ENCODE data around the gene TNFAIP8L3. TPM values are rescaled to one million over a fixed set of nuclear protein-coding genes. Genes with fewer than 3 reads are reported as not detected.
A peak's percentile ranks its signal among the peaks of the same experiment; 100 is the strongest.

TNFAIP8L3 gene
- total and polyA plus RNA-seq, 4 donors, result 0.44 to 4.9 (median 1.3) TPM

- Histone ChIP-seq H3K27me3 (ENCODE audit: control insufficient read depth in 4 of 4, insufficient read depth in 4 of 4, low read length in 3 of 4) (no peaks in the 10 kb centered on the region), H3K9me3 (ENCODE audit: control insufficient read depth in 4 of 4, low read length in 3 of 4) (no peaks in the 10 kb centered on the region), H3K4me3 (ENCODE audit: low read depth in 1 of 3, low read length in 3 of 3) (no peak overlapping the region), H3K27ac (ENCODE audit: low read depth in 1 of 2, low read length in 2 of 2) (no peak overlapping the region), H3K9ac (ENCODE audit: low read depth in 1 of 2, low read length in 2 of 2) (no peak overlapping the region), H3K36me3 (ENCODE audit: control insufficient read depth in 4 of 4, insufficient read depth in 3 of 4, low read depth in 1 of 4, low read length in 3 of 4) (no peaks in the 10 kb centered on the region), H3K4me1 (ENCODE audit: control insufficient read depth in 4 of 4, insufficient read depth in 4 of 4, low read length in 3 of 4) (peaks cover 8 to 23% (median 16%) of the 10 kb centered on the region in 4 donors)
- WGBS, result 46% methylated on average over 2 of the region's 2 CpGs
- DNase-seq (ENCODE audit: low spot score), result no peak
- TF ChIP-seq RAD21 (IDR thresholded peaks at IDR 0.05) (no peak), ATF3 (IDR thresholded peaks at IDR 0.05) (no peak), NR2F2 (IDR thresholded peaks at IDR 0.05) (no peak), RXRA (IDR thresholded peaks at IDR 0.05) (peak in 1 of 2 donors; percentile 53), FOXA2 (IDR thresholded peaks at IDR 0.05) (no peak), HNF4A (conservative IDR thresholded peaks at IDR 0.05) (peak in 1 of 2 donors; percentile 26), TAF1 (conservative IDR thresholded peaks at IDR 0.05) (no peak), SP1 (IDR thresholded peaks at IDR 0.05) (no peak), ZBTB33 (IDR thresholded peaks at IDR 0.05) (no peak), GABPA (IDR thresholded peaks at IDR 0.05 in 1 of 2, conservative IDR thresholded peaks at IDR 0.05 in 1 of 2) (no peak), HNF4G (IDR thresholded peaks at IDR 0.05) (no peak), JUND (IDR thresholded peaks at IDR 0.05) (no peak)
These were observed 48.7 kb downstream of the TNFAIP8L3 start for GRCh38 chr15:51046016-51046415.

GRCh38 chr15:51044037-51044727 lies 50.5 kb downstream of the TNFAIP8L3 start:
- peaks cover 8 to 23% (median 16%) of the 10 kb centered on the region in 4 donors for H3K4me1 ChIP-seq (ENCODE audit: control insufficient read depth in 4 of 4, insufficient read depth in 4 of 4, low read length in 3 of 4)
- no peak overlapping the region for H3K4me3 ChIP-seq (ENCODE audit: low read depth in 1 of 3, low read length in 3 of 3)
- no peak overlapping the region for H3K27ac ChIP-seq (ENCODE audit: low read depth in 1 of 2, low read length in 2 of 2)
- H3K9me3 ChIP-seq (ENCODE audit: control insufficient read depth in 4 of 4, low read length in 3 of 4), result no peaks in the 10 kb centered on the region
- 77% methylated on average over 4 of the region's 4 CpGs for WGBS
- no peak for DNase-seq (ENCODE audit: low spot score)
- no peak overlapping the region for H3K9ac ChIP-seq (ENCODE audit: low read depth in 1 of 2, low read length in 2 of 2)
- TF ChIP-seq FOXA2 (IDR thresholded peaks at IDR 0.05), result no peak
- TF ChIP-seq HNF4G (IDR thresholded peaks at IDR 0.05), result no peak
- no peak for TF ChIP-seq TAF1 (conservative IDR thresholded peaks at IDR 0.05)
- no peaks in the 10 kb centered on the region for H3K27me3 ChIP-seq (ENCODE audit: control insufficient read depth in 4 of 4, insufficient read depth in 4 of 4, low read length in 3 of 4)
- H3K36me3 ChIP-seq (ENCODE audit: control insufficient read depth in 4 of 4, insufficient read depth in 3 of 4, low read depth in 1 of 4, low read length in 3 of 4), result no peaks in the 10 kb centered on the region

DNA sequence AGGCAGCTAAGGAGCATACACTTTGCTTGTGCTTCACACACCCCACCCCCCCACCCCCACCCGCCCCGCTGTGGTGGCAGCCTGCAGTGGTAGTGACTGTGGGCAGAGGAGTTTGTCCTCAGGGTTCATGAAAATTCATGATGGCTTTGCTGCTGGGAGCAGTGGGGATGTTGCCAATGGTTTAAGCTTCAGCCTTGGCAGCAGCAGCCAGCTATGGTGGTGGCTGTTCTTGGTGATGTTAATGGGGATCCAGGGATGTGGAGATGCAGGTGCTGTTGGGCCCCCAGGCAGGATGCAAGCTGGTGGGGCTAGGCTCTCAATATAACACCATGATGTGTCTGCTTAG lies 55.8 kb downstream of the TNFAIP8L3 start:
- no peak overlapping the region for H3K4me3 ChIP-seq (ENCODE audit: low read depth in 1 of 3, low read length in 3 of 3)
- DNase-seq (ENCODE audit: low spot score), result no peak
- WGBS, result 97% methylated on average over 2 of the region's 2 CpGs
- H3K9ac ChIP-seq (ENCODE audit: low read depth in 1 of 2, low read length in 2 of 2), result no peak overlapping the region
- H3K27me3 ChIP-seq (ENCODE audit: control insufficient read depth in 4 of 4, insufficient read depth in 4 of 4, low read length in 3 of 4), result no peaks in the 10 kb centered on the region
- H3K27ac ChIP-seq (ENCODE audit: low read depth in 1 of 2, low read length in 2 of 2), result no peak overlapping the region
- no peaks in the 10 kb centered on the region for H3K9me3 ChIP-seq (ENCODE audit: control insufficient read depth in 4 of 4, low read length in 3 of 4)
- H3K4me1 ChIP-seq (ENCODE audit: control insufficient read depth in 4 of 4, insufficient read depth in 4 of 4, low read length in 3 of 4), result no peaks in the 10 kb centered on the region
- no peaks in the 10 kb centered on the region for H3K36me3 ChIP-seq (ENCODE audit: control insufficient read depth in 4 of 4, insufficient read depth in 3 of 4, low read depth in 1 of 4, low read length in 3 of 4)
- no peak for TF ChIP-seq SP1 (IDR thresholded peaks at IDR 0.05)
- no peak for TF ChIP-seq RAD21 (IDR thresholded peaks at IDR 0.05)
- TF ChIP-seq ATF3 (IDR thresholded peaks at IDR 0.05), result no peak
- no peak for TF ChIP-seq MAX (IDR thresholded peaks at IDR 0.05)
- TF ChIP-seq, protein P1, sequence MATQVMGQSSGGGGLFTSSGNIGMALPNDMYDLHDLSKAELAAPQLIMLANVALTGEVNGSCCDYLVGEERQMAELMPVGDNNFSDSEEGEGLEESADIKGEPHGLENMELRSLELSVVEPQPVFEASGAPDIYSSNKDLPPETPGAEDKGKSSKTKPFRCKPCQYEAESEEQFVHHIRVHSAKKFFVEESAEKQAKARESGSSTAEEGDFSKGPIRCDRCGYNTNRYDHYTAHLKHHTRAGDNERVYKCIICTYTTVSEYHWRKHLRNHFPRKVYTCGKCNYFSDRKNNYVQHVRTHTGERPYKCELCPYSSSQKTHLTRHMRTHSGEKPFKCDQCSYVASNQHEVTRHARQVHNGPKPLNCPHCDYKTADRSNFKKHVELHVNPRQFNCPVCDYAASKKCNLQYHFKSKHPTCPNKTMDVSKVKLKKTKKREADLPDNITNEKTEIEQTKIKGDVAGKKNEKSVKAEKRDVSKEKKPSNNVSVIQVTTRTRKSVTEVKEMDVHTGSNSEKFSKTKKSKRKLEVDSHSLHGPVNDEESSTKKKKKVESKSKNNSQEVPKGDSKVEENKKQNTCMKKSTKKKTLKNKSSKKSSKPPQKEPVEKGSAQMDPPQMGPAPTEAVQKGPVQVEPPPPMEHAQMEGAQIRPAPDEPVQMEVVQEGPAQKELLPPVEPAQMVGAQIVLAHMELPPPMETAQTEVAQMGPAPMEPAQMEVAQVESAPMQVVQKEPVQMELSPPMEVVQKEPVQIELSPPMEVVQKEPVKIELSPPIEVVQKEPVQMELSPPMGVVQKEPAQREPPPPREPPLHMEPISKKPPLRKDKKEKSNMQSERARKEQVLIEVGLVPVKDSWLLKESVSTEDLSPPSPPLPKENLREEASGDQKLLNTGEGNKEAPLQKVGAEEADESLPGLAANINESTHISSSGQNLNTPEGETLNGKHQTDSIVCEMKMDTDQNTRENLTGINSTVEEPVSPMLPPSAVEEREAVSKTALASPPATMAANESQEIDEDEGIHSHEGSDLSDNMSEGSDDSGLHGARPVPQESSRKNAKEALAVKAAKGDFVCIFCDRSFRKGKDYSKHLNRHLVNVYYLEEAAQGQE (IDR thresholded peaks at IDR 0.05), result no peak
- no peak for TF ChIP-seq EGR1 (IDR thresholded peaks at IDR 0.05; ENCODE audit: low read depth in 2 of 2)
- no peak for TF ChIP-seq GABPA (IDR thresholded peaks at IDR 0.05 in 1 of 2, conservative IDR thresholded peaks at IDR 0.05 in 1 of 2)
- TF ChIP-seq NR2F2 (IDR thresholded peaks at IDR 0.05), result no peak
- no peak for TF ChIP-seq FOXA1 (IDR thresholded peaks at IDR 0.05)
- no peak for TF ChIP-seq HNF4A (conservative IDR thresholded peaks at IDR 0.05)
- no peak for TF ChIP-seq JUND (IDR thresholded peaks at IDR 0.05)
- TF ChIP-seq ZBTB33 (IDR thresholded peaks at IDR 0.05), result no peak
- TF ChIP-seq HNF4G (IDR thresholded peaks at IDR 0.05), result no peak
- TF ChIP-seq YY1 (IDR thresholded peaks at IDR 0.05), result no peak
- no peak for TF ChIP-seq TAF1 (conservative IDR thresholded peaks at IDR 0.05)
- no peak for TF ChIP-seq RXRA (IDR thresholded peaks at IDR 0.05)
- no peak for TF ChIP-seq FOXA2 (IDR thresholded peaks at IDR 0.05)

All from liver (tissue), 9 donors.